Embryonic facial prominence (tissue), 1 donor: ENCODE data around the gene ZFYVE19.
"Not testable (repeated sequence)": the region's sequence is repeated elsewhere in the genome, so short reads cannot be mapped to it uniquely, and the experiment has no call there.

Experiments used
- DNase-seq: peaks from one replicate; pipeline ENCODE4 v3.0.0-alpha.2; 2016; ENCODE audit errors: extremely low spot score

ZFYVE19 gene

DNA sequence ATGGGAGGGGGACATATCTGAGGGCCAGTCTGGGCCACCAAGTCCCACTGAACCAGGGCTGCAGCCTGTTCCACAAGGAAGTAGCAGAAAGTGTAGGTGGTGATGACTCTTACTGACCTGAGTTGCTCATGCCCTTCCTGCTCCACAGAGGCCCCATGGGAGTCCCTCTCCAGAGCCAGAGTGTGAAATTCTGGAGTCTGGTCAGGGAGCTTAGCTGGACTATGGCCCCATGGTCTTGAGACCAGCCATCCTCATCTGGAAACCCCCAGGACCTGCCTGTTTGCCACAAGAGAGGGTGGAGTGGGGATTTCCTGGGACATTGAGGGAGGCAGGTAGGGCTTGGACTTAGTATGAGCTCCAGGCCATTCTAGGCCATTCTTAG is 39.9 kb downstream of the ZFYVE19 start:
- DNase-seq: no peak

GRCh38 chr15:40847223-40847961 is 40.5 kb downstream of the ZFYVE19 start:
- DNase-seq: no peak

- no peak for DNase-seq
Observed at GRCh38 chr15:40850576-40851112, 43.8 kb downstream of the ZFYVE19 start.

DNA sequence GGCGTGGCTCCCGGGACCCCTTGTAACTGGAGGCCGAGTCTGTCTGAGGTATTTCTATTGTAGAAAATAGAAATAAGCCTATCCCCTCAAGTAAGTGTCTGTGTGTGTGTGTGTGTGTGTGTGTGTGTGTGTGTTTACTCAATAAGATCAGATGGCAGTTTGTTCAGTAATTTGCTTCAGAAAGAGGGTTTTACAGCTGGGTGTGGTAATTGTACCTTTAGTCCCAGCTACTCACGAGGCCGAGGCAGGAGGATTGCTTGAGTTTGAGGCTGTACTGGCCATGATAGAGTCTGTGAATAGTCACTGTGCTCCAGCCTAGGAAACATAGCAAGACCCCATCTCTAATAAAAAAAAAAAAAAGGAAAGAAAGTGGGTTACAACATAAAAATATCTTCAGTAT is 45.6 kb downstream of the ZFYVE19 start:
- no peak for DNase-seq

GRCh38 chr15:40853241-40853890 is 46.5 kb downstream of the ZFYVE19 start:
- no peak for DNase-seq

GRCh38 chr15:40854161-40854560 is 47.3 kb downstream of the ZFYVE19 start:
- no peak for DNase-seq

DNA sequence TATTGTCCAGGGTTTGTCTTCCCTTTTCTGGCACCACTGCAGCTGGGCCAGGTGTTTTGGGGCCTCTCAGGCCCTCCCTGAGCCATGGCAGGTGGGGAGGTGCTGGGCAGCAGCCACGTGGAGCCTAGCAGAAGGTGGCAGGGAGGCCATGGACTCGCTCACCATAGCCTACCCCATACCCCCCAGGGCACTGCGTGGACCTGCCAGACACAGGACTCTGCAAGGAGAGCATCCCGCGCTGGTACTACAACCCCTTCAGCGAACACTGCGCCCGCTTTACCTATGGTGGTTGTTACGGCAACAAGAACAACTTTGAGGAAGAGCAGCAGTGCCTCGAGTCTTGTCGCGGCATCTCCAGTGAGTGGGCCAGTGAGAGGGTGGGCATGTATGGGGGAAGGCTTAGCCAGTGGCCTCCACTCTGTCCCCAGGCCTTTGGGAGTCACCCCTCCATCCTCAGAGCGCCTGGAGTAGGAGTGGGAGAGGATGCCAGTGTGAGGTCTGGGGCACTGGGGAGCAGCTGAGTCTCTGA is 48.9 kb downstream of the ZFYVE19 start:
- DNase-seq: no peak

DNA sequence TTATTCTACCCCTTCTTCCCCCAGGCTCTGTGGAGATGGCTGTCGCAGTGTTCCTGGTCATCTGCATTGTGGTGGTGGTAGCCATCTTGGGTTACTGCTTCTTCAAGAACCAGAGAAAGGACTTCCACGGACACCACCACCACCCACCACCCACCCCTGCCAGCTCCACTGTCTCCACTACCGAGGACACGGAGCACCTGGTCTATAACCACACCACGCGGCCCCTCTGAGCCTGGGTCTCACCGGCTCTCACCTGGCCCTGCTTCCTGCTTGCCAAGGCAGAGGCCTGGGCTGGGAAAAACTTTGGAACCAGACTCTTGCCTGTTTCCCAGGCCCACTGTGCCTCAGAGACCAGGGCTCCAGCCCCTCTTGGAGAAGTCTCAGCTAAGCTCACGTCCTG is 49.9 kb downstream of the ZFYVE19 start:
- DNase-seq: no peak

- peak; percentile 58 for DNase-seq
Observed at GRCh38 chr15:40857601-40858341, 50.9 kb downstream of the ZFYVE19 start.

DNA sequence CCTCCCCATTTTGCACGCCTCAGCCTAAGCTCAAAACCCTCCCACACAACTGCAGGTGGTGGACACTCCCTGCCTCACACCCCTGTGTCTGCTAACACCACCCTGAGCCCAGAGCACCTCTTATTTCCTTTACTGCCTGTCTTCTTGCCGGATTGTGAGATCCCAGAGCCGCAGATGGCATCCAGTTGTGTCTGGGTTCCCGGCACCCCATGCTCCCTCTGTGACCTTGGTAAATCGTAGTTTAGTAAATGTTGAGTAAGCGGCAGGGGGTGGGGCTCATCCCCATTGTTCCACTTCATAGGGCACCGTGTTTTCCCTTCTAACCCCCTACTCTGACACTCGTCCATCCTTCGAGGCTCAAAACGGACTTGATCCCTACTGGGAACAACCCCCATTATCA is 51.8 kb downstream of the ZFYVE19 start:
- DNase-seq: no peak

- no peak for DNase-seq
Observed at GRCh38 chr15:40859206-40859851, 52.4 kb downstream of the ZFYVE19 start.

DNA sequence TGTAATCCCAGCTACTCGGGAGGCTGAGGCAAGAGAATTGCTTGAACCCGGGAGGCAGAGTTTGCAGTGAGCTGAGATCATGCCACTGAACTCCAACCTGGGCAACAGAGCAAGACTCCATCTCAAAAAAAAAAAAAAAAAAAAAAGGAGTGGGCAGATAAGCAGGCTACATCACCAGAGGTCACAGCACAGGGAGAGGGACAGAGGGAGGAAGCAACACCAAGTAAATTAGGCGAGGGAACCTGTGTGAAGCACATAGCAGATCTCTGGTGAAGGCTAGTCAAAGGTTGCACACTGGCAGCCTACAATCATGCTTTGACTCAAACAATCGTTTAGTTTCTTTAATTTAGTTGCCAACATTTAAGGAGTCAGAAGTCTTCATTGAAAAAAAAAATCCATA is 54.3 kb downstream of the ZFYVE19 start:
- DNase-seq: not testable (repeated sequence)

DNA sequence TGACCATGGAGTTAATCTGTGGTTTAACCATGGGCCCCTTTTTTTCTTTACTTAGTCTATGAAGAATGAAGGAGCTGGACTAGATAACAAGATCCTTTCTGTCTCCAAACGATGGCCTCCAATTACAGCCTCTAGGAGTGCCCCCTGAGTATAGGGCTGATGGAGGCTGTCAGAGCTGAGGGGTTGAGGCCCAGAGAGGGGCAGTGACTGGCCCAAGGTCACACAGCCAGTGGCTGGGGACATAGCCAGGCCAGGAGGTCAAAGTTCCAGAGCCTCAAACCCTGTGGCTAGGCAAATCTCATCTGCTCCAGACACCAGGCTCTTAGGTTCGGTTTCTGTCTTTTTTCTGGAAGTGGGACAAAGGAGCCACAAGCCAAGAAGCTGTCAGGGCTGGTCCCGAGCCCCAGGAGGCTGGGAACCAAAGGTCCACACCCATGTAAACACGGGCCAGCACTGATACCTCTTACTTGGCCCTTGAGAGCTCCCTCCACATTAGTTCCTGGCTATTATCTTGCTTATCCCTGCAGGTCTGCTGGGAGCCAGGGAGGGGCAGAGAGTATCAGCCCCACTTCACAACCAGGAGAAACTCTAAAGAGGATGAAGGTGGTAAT is 56.9 kb downstream of the ZFYVE19 start:
- DNase-seq: no peak
